ENCODE measurements around the gene PDE6B. TPM values are rescaled to one million over a fixed set of nuclear protein-coding genes. Genes with fewer than 3 reads are reported as not detected.

PDE6B gene
- total and polyA plus RNA-seq, 2 experiments from 2014 or later, result 17.3 to 26.1 TPM

GRCh38 chr4:612749-613125 is 12.6 kb upstream of the PDE6B start:
- Histone ChIP-seq H3K4me1 (ENCODE audit: insufficient read depth) (no peaks in the 10 kb centered on the region), H3K4me3 (no peak overlapping the region), H3K79me2 (no peaks in the 10 kb centered on the region), H3K9me2 (replicated peaks; ENCODE audit: insufficient read depth) (no peaks in the 10 kb centered on the region), H3K9me3 (ENCODE audit: low read depth) (no peaks in the 10 kb centered on the region), H3K4me2 (no peak overlapping the region), H3K36me3 (replicated peaks; ENCODE audit: insufficient read depth, low read depth) (no peaks in the 10 kb centered on the region), H2AFZ (no peak overlapping the region), H3K27ac (no peak overlapping the region), H4K20me1 (ENCODE audit: insufficient read depth, poor library complexity, severe bottlenecking) (no peaks in the 10 kb centered on the region), H3K27me3 (peaks cover 3% of the 10 kb centered on the region)
- no peak for DNase-seq (ENCODE audit: low spot score)
- no peak for TF ChIP-seq EZH2phosphoT487 (IDR thresholded peaks at IDR 0.05; ENCODE audit: low read depth, severe bottlenecking, unreplicated experiment)
- TF ChIP-seq, protein P1, sequence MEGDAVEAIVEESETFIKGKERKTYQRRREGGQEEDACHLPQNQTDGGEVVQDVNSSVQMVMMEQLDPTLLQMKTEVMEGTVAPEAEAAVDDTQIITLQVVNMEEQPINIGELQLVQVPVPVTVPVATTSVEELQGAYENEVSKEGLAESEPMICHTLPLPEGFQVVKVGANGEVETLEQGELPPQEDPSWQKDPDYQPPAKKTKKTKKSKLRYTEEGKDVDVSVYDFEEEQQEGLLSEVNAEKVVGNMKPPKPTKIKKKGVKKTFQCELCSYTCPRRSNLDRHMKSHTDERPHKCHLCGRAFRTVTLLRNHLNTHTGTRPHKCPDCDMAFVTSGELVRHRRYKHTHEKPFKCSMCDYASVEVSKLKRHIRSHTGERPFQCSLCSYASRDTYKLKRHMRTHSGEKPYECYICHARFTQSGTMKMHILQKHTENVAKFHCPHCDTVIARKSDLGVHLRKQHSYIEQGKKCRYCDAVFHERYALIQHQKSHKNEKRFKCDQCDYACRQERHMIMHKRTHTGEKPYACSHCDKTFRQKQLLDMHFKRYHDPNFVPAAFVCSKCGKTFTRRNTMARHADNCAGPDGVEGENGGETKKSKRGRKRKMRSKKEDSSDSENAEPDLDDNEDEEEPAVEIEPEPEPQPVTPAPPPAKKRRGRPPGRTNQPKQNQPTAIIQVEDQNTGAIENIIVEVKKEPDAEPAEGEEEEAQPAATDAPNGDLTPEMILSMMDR (IDR thresholded peaks at IDR 0.05; ENCODE audit: poor library complexity), result no peak
- no peak for TF ChIP-seq EZH2 (IDR thresholded peaks at IDR 0.05; ENCODE audit: borderline replicate concordance)
- WGBS (ENCODE audit: low lambda C conversion rate, missing lambda C conversion rate), result 92% methylated on average over 7 of the region's 7 CpGs

DNA sequence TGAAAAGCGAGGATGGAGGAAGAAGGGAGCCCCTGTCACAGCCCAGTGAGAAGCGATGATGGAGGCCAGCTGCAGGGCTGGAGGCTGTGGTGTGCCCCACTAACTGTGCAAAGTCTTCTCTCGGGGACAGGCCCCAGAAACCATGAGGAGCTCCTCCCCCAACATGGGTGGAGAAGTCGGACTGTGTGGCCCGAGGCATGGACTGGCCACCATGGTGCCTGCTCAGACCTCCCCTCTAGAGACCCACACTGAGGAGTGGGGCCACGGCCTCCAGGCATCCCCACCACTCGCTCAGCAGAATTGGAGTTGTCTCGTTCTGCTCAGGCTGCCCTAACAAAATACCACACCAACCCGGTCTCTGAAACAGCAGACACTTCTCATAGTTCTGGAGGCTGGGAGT is 12.2 kb upstream of the PDE6B start:
- no peaks in the 10 kb centered on the region for H3K36me3 ChIP-seq (replicated peaks; ENCODE audit: insufficient read depth, low read depth)
- peaks cover 3% of the 10 kb centered on the region for H3K27me3 ChIP-seq
- no peak for DNase-seq (ENCODE audit: low spot score)
- no peaks in the 10 kb centered on the region for H3K4me1 ChIP-seq (ENCODE audit: insufficient read depth)
- TF ChIP-seq EZH2 (IDR thresholded peaks at IDR 0.05; ENCODE audit: borderline replicate concordance), result no peak
- TF ChIP-seq EZH2phosphoT487 (IDR thresholded peaks at IDR 0.05; ENCODE audit: low read depth, severe bottlenecking, unreplicated experiment), result no peak
- TF ChIP-seq, protein P1 (IDR thresholded peaks at IDR 0.05; ENCODE audit: poor library complexity), result no peak
- no peak overlapping the region for H3K4me2 ChIP-seq
- H2AFZ ChIP-seq, result no peak overlapping the region
- no peaks in the 10 kb centered on the region for H3K9me3 ChIP-seq (ENCODE audit: low read depth)
- H3K79me2 ChIP-seq, result no peaks in the 10 kb centered on the region
- no peaks in the 10 kb centered on the region for H4K20me1 ChIP-seq (ENCODE audit: insufficient read depth, poor library complexity, severe bottlenecking)
- WGBS (ENCODE audit: low lambda C conversion rate, missing lambda C conversion rate), result 85% methylated on average over 9 of the region's 9 CpGs
- no peak overlapping the region for H3K4me3 ChIP-seq
- H3K27ac ChIP-seq, result no peak overlapping the region
- no peaks in the 10 kb centered on the region for H3K9me2 ChIP-seq (replicated peaks; ENCODE audit: insufficient read depth)

GRCh38 chr4:616091-616490 is 9.3 kb upstream of the PDE6B start:
- Histone ChIP-seq H3K4me2 (no peak overlapping the region), H2AFZ (no peak overlapping the region), H3K27me3 (peaks cover 3% of the 10 kb centered on the region), H3K36me3 (replicated peaks; ENCODE audit: insufficient read depth, low read depth) (no peaks in the 10 kb centered on the region), H3K4me3 (no peak overlapping the region), H4K20me1 (ENCODE audit: insufficient read depth, poor library complexity, severe bottlenecking) (no peaks in the 10 kb centered on the region), H3K79me2 (no peaks in the 10 kb centered on the region), H3K9me2 (replicated peaks; ENCODE audit: insufficient read depth) (no peaks in the 10 kb centered on the region), H3K4me1 (ENCODE audit: insufficient read depth) (no peaks in the 10 kb centered on the region), H3K9me3 (ENCODE audit: low read depth) (no peaks in the 10 kb centered on the region), H3K27ac (no peak overlapping the region)
- TF ChIP-seq, protein P1 (IDR thresholded peaks at IDR 0.05; ENCODE audit: poor library complexity), result no peak
- TF ChIP-seq EZH2phosphoT487 (IDR thresholded peaks at IDR 0.05; ENCODE audit: low read depth, severe bottlenecking, unreplicated experiment) (no peak), EZH2 (IDR thresholded peaks at IDR 0.05; ENCODE audit: borderline replicate concordance) (no peak)
- WGBS (ENCODE audit: low lambda C conversion rate, missing lambda C conversion rate), result 65% methylated on average over 1 of the region's 1 CpG
- no peak for DNase-seq (ENCODE audit: low spot score)
